ENCODE results near the gene NHLRC1. TPM values are rescaled to one million over a fixed set of nuclear protein-coding genes. Genes with fewer than 3 reads are reported as not detected.

The NHLRC1 gene
- total RNA-seq, 1 experiment from 2014 or later: 1.4 TPM

GRCh38 chr6:18126121-18126520 lies 3.6 kb upstream of the NHLRC1 start:
- DNase-seq (ENCODE audit: low spot score) (no peak), ATAC-seq (no peak)
- peaks cover 9% of the 10 kb centered on the region for H3K4me1 Mint-ChIP-seq
- peaks cover 10% of the 10 kb centered on the region for H3K36me3 Mint-ChIP-seq
- no peaks in the 10 kb centered on the region for H3K9me3 Mint-ChIP-seq
- H3K27me3 Mint-ChIP-seq (ENCODE audit: low read depth): peaks cover 19% of the 10 kb centered on the region
- no peak overlapping the region for H3K27ac Mint-ChIP-seq
- CTCF ChIA-PET: no interaction called here
- TF ChIP-seq SMAD3 (CRISPR knock-in tag; IDR thresholded peaks at IDR 0.05; ENCODE audit: borderline replicate concordance) (no peak), ZNF138 (CRISPR knock-in tag; conservative IDR thresholded peaks at IDR 0.05) (no peak)
- TF ChIP-seq, protein P1, sequence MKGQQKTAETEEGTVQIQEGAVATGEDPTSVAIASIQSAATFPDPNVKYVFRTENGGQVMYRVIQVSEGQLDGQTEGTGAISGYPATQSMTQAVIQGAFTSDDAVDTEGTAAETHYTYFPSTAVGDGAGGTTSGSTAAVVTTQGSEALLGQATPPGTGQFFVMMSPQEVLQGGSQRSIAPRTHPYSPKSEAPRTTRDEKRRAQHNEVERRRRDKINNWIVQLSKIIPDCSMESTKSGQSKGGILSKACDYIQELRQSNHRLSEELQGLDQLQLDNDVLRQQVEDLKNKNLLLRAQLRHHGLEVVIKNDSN (CRISPR knock-in tag; IDR thresholded peaks at IDR 0.05): no peak
- no peak overlapping the region for H3K4me3 Mint-ChIP-seq
- POLR2A ChIA-PET: no interaction called here

GRCh38 chr6:18121580-18122127 lies 823 bp downstream of the NHLRC1 start:
- ChIA-PET POLR2A (interaction anchor here (0.5 to 1.7 kb wide), 3 partner anchors 78 to 521 kb away, joined by 3 to 4 read pairs (median 4); partner anchors contain the start of genes FAM8A1 and KIF13A), CTCF (interaction anchor here (0.5 to 2.7 kb wide), 64 partner anchors 8 to 521 kb away, joined by 3 to 15 read pairs (median 4); partner anchors contain the start of genes KDM1B, KIF13A, RNF144B and TPMT)
- Mint-ChIP-seq H3K36me3 (no peaks in the 10 kb centered on the region), H3K4me3 (peak overlapping the region; percentile 55), H3K9me3 (no peaks in the 10 kb centered on the region), H3K27me3 (ENCODE audit: low read depth) (peaks cover 23% of the 10 kb centered on the region), H3K27ac (no peak overlapping the region), H3K4me1 (peaks cover 9% of the 10 kb centered on the region)
- no peak for TF ChIP-seq ZNF232 (CRISPR knock-in tag; IDR thresholded peaks at IDR 0.05)
- no peak for TF ChIP-seq SMAD4 (CRISPR knock-in tag; IDR thresholded peaks at IDR 0.05)
- TF ChIP-seq CTCF (IDR thresholded peaks at IDR 0.05): 0 out of 2 replicates have a peak, but pooled peaks have one; percentile 28
- TF ChIP-seq ZNF396 (CRISPR knock-in tag; IDR thresholded peaks at IDR 0.05; ENCODE audit: borderline replicate concordance): no peak
- TF ChIP-seq, protein P2, sequence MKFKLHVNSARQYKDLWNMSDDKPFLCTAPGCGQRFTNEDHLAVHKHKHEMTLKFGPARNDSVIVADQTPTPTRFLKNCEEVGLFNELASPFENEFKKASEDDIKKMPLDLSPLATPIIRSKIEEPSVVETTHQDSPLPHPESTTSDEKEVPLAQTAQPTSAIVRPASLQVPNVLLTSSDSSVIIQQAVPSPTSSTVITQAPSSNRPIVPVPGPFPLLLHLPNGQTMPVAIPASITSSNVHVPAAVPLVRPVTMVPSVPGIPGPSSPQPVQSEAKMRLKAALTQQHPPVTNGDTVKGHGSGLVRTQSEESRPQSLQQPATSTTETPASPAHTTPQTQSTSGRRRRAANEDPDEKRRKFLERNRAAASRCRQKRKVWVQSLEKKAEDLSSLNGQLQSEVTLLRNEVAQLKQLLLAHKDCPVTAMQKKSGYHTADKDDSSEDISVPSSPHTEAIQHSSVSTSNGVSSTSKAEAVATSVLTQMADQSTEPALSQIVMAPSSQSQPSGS (CRISPR knock-in tag; IDR thresholded peaks at IDR 0.05; ENCODE audit: borderline replicate concordance, low read depth): no peak
- TF ChIP-seq, protein P3, sequence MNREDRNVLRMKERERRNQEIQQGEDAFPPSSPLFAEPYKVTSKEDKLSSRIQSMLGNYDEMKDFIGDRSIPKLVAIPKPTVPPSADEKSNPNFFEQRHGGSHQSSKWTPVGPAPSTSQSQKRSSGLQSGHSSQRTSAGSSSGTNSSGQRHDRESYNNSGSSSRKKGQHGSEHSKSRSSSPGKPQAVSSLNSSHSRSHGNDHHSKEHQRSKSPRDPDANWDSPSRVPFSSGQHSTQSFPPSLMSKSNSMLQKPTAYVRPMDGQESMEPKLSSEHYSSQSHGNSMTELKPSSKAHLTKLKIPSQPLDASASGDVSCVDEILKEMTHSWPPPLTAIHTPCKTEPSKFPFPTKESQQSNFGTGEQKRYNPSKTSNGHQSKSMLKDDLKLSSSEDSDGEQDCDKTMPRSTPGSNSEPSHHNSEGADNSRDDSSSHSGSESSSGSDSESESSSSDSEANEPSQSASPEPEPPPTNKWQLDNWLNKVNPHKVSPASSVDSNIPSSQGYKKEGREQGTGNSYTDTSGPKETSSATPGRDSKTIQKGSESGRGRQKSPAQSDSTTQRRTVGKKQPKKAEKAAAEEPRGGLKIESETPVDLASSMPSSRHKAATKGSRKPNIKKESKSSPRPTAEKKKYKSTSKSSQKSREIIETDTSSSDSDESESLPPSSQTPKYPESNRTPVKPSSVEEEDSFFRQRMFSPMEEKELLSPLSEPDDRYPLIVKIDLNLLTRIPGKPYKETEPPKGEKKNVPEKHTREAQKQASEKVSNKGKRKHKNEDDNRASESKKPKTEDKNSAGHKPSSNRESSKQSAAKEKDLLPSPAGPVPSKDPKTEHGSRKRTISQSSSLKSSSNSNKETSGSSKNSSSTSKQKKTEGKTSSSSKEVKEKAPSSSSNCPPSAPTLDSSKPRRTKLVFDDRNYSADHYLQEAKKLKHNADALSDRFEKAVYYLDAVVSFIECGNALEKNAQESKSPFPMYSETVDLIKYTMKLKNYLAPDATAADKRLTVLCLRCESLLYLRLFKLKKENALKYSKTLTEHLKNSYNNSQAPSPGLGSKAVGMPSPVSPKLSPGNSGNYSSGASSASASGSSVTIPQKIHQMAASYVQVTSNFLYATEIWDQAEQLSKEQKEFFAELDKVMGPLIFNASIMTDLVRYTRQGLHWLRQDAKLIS (CRISPR knock-in tag; IDR thresholded peaks at IDR 0.05; ENCODE audit: borderline replicate concordance): no peak
- DNase-seq (ENCODE audit: low spot score) (peak; percentile 71), ATAC-seq (peak; percentile 53)

- peaks cover 23% of the 10 kb centered on the region for H3K27me3 Mint-ChIP-seq (ENCODE audit: low read depth)
- H3K36me3 Mint-ChIP-seq: no peaks in the 10 kb centered on the region
- POLR2A ChIA-PET: no interaction called here
- DNase-seq (ENCODE audit: low spot score) (no peak), ATAC-seq (no peak)
- no peak overlapping the region for H3K27ac Mint-ChIP-seq
- peaks cover 9% of the 10 kb centered on the region for H3K4me1 Mint-ChIP-seq
- CTCF ChIA-PET: interaction anchor here (0.7 kb wide), 1 partner anchor 47 kb away, joined by 6 read pairs; no protein-coding TSS in a partner anchor
- H3K4me3 Mint-ChIP-seq: no peak overlapping the region
- H3K9me3 Mint-ChIP-seq: no peaks in the 10 kb centered on the region
- TF ChIP-seq NFYB (CRISPR knock-in tag; conservative IDR thresholded peaks at IDR 0.05; ENCODE audit: low read depth): no peak
- TF ChIP-seq, protein P4, sequence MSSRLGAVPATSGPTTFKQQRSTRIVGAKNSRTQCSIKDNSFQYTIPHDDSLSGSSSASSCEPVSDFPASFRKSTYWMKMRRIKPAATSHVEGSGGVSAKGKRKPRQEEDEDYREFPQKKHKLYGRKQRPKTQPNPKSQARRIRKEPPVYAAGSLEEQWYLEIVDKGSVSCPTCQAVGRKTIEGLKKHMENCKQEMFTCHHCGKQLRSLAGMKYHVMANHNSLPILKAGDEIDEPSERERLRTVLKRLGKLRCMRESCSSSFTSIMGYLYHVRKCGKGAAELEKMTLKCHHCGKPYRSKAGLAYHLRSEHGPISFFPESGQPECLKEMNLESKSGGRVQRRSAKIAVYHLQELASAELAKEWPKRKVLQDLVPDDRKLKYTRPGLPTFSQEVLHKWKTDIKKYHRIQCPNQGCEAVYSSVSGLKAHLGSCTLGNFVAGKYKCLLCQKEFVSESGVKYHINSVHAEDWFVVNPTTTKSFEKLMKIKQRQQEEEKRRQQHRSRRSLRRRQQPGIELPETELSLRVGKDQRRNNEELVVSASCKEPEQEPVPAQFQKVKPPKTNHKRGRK (CRISPR knock-in tag; IDR thresholded peaks at IDR 0.05; ENCODE audit: borderline replicate concordance): no peak
- TF ChIP-seq, protein P5, sequence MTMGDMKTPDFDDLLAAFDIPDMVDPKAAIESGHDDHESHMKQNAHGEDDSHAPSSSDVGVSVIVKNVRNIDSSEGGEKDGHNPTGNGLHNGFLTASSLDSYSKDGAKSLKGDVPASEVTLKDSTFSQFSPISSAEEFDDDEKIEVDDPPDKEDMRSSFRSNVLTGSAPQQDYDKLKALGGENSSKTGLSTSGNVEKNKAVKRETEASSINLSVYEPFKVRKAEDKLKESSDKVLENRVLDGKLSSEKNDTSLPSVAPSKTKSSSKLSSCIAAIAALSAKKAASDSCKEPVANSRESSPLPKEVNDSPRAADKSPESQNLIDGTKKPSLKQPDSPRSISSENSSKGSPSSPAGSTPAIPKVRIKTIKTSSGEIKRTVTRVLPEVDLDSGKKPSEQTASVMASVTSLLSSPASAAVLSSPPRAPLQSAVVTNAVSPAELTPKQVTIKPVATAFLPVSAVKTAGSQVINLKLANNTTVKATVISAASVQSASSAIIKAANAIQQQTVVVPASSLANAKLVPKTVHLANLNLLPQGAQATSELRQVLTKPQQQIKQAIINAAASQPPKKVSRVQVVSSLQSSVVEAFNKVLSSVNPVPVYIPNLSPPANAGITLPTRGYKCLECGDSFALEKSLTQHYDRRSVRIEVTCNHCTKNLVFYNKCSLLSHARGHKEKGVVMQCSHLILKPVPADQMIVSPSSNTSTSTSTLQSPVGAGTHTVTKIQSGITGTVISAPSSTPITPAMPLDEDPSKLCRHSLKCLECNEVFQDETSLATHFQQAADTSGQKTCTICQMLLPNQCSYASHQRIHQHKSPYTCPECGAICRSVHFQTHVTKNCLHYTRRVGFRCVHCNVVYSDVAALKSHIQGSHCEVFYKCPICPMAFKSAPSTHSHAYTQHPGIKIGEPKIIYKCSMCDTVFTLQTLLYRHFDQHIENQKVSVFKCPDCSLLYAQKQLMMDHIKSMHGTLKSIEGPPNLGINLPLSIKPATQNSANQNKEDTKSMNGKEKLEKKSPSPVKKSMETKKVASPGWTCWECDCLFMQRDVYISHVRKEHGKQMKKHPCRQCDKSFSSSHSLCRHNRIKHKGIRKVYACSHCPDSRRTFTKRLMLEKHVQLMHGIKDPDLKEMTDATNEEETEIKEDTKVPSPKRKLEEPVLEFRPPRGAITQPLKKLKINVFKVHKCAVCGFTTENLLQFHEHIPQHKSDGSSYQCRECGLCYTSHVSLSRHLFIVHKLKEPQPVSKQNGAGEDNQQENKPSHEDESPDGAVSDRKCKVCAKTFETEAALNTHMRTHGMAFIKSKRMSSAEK (CRISPR knock-in tag; IDR thresholded peaks at IDR 0.05; ENCODE audit: borderline replicate concordance): no peak
- TF ChIP-seq ZNF219 (CRISPR knock-in tag; IDR thresholded peaks at IDR 0.05; ENCODE audit: borderline replicate concordance): no peak
- TF ChIP-seq FOXJ3 (CRISPR knock-in tag; IDR thresholded peaks at IDR 0.05; ENCODE audit: borderline replicate concordance): no peak
- TF ChIP-seq, protein P2 (CRISPR knock-in tag; IDR thresholded peaks at IDR 0.05; ENCODE audit: borderline replicate concordance, low read depth): no peak
- no peak for TF ChIP-seq ZNF232 (CRISPR knock-in tag; IDR thresholded peaks at IDR 0.05)
Observed at GRCh38 chr6:18119236-18119635, 3.2 kb downstream of the NHLRC1 start.

Data from WTC11 (cell line).